IPS DF 6.9 (cell line): Measurements from ENCODE around the gene GCSH.
A peak's percentile ranks its signal among the peaks of the same experiment; 100 is the strongest.

Source experiments
- DNase-seq: peaks from one replicate; pipeline ENCODE4 v3.0.0-alpha.2; 2013; ENCODE audit warnings: low read depth, low spot score
- H3K27ac ChIP-seq: one replicate; pipeline ENCODE4 v1.5.1; 2013; ENCODE audit warnings: low read length, control low read depth
- H3K27me3 ChIP-seq: 2 replicates; pipeline ENCODE4 v1.6.1; 2013; ENCODE audit warnings: mild to moderate bottlenecking, low read length; ENCODE audit not compliant: control insufficient read depth, insufficient read depth
- H3K36me3 ChIP-seq: 2 replicates; pipeline ENCODE4 v1.6.1; 2013; ENCODE audit warnings: low read length; ENCODE audit not compliant: control insufficient read depth, insufficient read depth
- H3K4me1 ChIP-seq: 2 replicates; pipeline ENCODE4 v1.6.1; 2013; ENCODE audit warnings: low read length; ENCODE audit not compliant: control insufficient read depth, insufficient read depth
- H3K4me3 ChIP-seq: 2 replicates; pipeline ENCODE4 v1.5.1; 2013; ENCODE audit warnings: mild to moderate bottlenecking, low read length
- H3K9me3 ChIP-seq: 2 replicates; pipeline ENCODE4 v1.6.1; 2013; ENCODE audit warnings: low read length, inconsistent platforms; ENCODE audit not compliant: control insufficient read depth, insufficient read depth
- WGBS: extraction: QIAGEN DNeasy Blood & Tissue Kit; methylation state at CpG from one replicate; pipeline ENCODE4 v1.1.7; 2013; ENCODE audit warnings: mixed read lengths, missing lambda C conversion rate; ENCODE audit not compliant: insufficient read length, insufficient coverage; 5-methylcytosine and 5-hydroxymethylcytosine counted together

Gene GCSH

GRCh38 chr16:81042821-81043220 is 53.4 kb downstream of the GCSH start:
- WGBS = no CpG with 5 or more reads among the region's 2 CpGs
- Histone ChIP-seq H3K36me3 (peaks cover 18% of the 10 kb centered on the region; the same call in 1 of the 2 replicates), H3K27me3 (no peaks in the 10 kb centered on the region), H3K9me3 (no peaks in the 10 kb centered on the region), H3K4me1 (no peaks in the 10 kb centered on the region), H3K27ac (no peak overlapping the region), H3K4me3 (no peak overlapping the region)
- DNase-seq = no peak

GRCh38 chr16:81041696-81042095 is 54.5 kb downstream of the GCSH start:
- no peaks in the 10 kb centered on the region for H3K27me3 ChIP-seq
- DNase-seq = no peak
- H3K9me3 ChIP-seq = no peaks in the 10 kb centered on the region
- no CpG with 5 or more reads among the region's 4 CpGs for WGBS
- no peaks in the 10 kb centered on the region for H3K4me1 ChIP-seq
- H3K4me3 ChIP-seq = no peak overlapping the region
- H3K27ac ChIP-seq = no peak overlapping the region
- peaks cover 18% of the 10 kb centered on the region; the same call in 1 of the 2 replicates for H3K36me3 ChIP-seq

DNA sequence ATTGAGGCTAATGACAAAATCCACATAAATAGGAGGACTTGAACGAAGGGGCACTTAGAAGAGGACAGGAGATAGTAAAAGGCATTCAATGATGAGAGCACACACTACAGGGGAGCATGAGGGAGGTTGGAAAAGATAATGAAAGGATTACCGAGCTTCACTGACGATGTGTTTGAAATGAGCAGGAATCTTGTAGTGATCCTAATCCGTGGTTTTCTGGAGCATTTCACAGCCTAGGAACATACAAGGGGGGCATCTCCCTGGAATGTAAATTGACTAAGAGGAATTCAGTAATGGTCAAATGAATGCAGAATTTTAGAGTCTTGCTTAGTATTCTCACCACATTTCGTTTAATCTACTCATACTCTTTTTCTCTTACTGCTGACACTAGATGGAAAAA is 55.4 kb downstream of the GCSH start:
- no peak for DNase-seq
- no CpG with 5 or more reads among the region's 5 CpGs for WGBS
- Histone ChIP-seq H3K27ac (no peak overlapping the region), H3K27me3 (no peaks in the 10 kb centered on the region), H3K4me1 (no peaks in the 10 kb centered on the region), H3K4me3 (no peak overlapping the region), H3K36me3 (peaks cover 18% of the 10 kb centered on the region; the same call in 1 of the 2 replicates), H3K9me3 (no peaks in the 10 kb centered on the region)

DNA sequence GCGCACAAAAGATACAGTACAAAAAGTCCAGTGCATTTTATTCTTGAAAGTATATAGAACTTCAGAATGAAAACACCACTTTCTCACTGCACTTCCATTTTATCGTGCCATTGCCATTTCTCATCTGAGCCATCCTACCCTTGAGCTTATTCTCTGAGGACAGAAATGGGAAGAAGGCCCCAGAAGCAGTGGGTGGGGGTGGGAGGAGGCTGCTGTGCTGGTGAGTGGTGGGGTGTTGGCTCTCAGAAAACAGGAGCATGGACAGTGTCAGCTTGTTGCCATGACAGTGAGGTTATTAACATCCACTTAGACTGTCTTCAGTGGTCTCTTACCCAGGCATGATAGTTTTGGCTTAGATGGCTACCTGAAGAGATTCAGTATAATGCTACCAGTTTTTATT is 56.1 kb downstream of the GCSH start:
- peaks cover 16% of the 10 kb centered on the region; the same call in 1 of the 2 replicates for H3K36me3 ChIP-seq
- H3K9me3 ChIP-seq = no peaks in the 10 kb centered on the region
- peaks cover 1% of the 10 kb centered on the region; the same call in 1 of the 2 replicates for H3K4me1 ChIP-seq
- DNase-seq = no peak
- H3K4me3 ChIP-seq = no peak overlapping the region
- no peaks in the 10 kb centered on the region for H3K27me3 ChIP-seq
- no CpG with 5 or more reads among the region's 2 CpGs for WGBS
- H3K27ac ChIP-seq = no peak overlapping the region

DNA sequence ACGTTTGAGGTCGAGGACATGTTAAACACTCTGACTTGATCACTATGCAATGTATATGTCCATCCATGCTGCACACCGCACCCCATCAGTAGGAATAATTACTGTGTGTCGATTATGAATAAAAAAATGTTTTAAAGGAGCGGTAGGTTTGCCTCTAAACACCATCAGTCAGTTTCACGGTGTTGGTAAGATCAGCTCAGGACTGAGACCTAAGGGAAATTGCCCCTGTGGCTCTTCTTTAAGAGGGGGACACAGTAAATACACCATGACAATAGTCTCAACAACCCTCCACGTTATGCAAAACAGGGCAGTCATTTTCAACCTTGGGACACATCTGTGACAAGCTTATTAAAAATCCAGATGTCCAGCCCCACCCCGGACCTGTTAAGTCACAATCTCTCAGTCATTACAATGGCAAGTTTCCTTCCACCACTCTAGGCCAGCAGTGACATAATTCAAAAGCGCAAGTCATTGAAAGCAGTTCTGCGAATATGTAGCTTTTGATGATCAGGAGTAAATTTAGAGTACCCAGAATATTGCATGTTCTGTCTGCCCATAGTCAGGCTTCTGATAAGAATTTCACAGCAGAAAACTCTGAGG is 59.3 kb downstream of the GCSH start:
- Histone ChIP-seq H3K4me3 (peak overlapping the region; percentile 88; the same call in 1 of the 2 replicates), H3K36me3 (peaks cover 5% of the 10 kb centered on the region; the same call in 1 of the 2 replicates), H3K27me3 (no peaks in the 10 kb centered on the region), H3K27ac (no peak overlapping the region), H3K4me1 (peaks cover 1% of the 10 kb centered on the region; the same call in 1 of the 2 replicates), H3K9me3 (peaks cover 2% of the 10 kb centered on the region; the same call in 1 of the 2 replicates)
- DNase-seq = no peak
- no CpG with 5 or more reads among the region's 10 CpGs for WGBS

GRCh38 chr16:81035975-81036750 is 60.0 kb downstream of the GCSH start:
- Histone ChIP-seq H3K9me3 (peaks cover 2% of the 10 kb centered on the region; the same call in 1 of the 2 replicates), H3K36me3 (0 out of 2 replicates have a peak, but pooled peaks cover 2% of the 10 kb centered on the region), H3K27ac (no peak overlapping the region), H3K27me3 (no peaks in the 10 kb centered on the region), H3K4me3 (peak overlapping the region; percentile 88), H3K4me1 (peaks cover 1% of the 10 kb centered on the region; the same call in 1 of the 2 replicates)
- WGBS = no CpG with 5 or more reads among the region's 80 CpGs
- DNase-seq = no peak

- Histone ChIP-seq H3K9me3 (peaks cover 2% of the 10 kb centered on the region; the same call in 1 of the 2 replicates), H3K4me3 (peak within 1 kb of the TSS; percentile 88), H3K36me3 (0 out of 2 replicates have a peak, but pooled peaks cover 2% of the 10 kb centered on the region), H3K27me3 (no peaks in the 10 kb centered on the region), H3K27ac (no peak within 1 kb of the TSS), H3K4me1 (peaks cover 1% of the 10 kb centered on the region; the same call in 1 of the 2 replicates)
- no CpG with 5 or more reads among the region's 54 CpGs for WGBS
- DNase-seq = peak; percentile 70
These were observed 60.7 kb downstream of the GCSH start, which contains the start of gene ATMIN for GRCh38 chr16:81035398-81035974. ATMIN (plus strand) TSS chr16:81035842; CDS start chr16:81035871, 29 bp downstream.
